Measurements from ENCODE around the gene CYP4F22. TPM values are rescaled to one million over a fixed set of nuclear protein-coding genes. Genes with fewer than 3 reads are reported as not detected.

CYP4F22 gene
- total RNA-seq, 6 experiments from 2014 or later = not detected

GRCh38 chr19:15544283-15544682 lies 36.0 kb downstream of the CYP4F22 start:
- Mint-ChIP-seq H3K27ac (no peak overlapping the region), H3K36me3 (ENCODE audit: low read depth) (no peaks in the 10 kb centered on the region), H3K9me3 (no peaks in the 10 kb centered on the region), H3K4me1 (ENCODE audit: low read depth) (no peaks in the 10 kb centered on the region), H3K4me3 (no peak overlapping the region), H3K27me3 (ENCODE audit: insufficient read depth) (peaks cover 7% of the 10 kb centered on the region)
- no peak for TF ChIP-seq CTCF (IDR thresholded peaks at IDR 0.05)
- DNase-seq = no peak

- TF ChIP-seq CTCF (IDR thresholded peaks at IDR 0.05) = no peak
- Mint-ChIP-seq H3K27ac (no peak overlapping the region), H3K36me3 (ENCODE audit: low read depth) (no peaks in the 10 kb centered on the region), H3K9me3 (no peaks in the 10 kb centered on the region), H3K27me3 (ENCODE audit: insufficient read depth) (peaks cover 7% of the 10 kb centered on the region), H3K4me3 (no peak overlapping the region), H3K4me1 (ENCODE audit: low read depth) (no peaks in the 10 kb centered on the region)
- no peak for DNase-seq
Measured at GRCh38 chr19:15544970-15545369, 36.6 kb downstream of the CYP4F22 start.

DNA sequence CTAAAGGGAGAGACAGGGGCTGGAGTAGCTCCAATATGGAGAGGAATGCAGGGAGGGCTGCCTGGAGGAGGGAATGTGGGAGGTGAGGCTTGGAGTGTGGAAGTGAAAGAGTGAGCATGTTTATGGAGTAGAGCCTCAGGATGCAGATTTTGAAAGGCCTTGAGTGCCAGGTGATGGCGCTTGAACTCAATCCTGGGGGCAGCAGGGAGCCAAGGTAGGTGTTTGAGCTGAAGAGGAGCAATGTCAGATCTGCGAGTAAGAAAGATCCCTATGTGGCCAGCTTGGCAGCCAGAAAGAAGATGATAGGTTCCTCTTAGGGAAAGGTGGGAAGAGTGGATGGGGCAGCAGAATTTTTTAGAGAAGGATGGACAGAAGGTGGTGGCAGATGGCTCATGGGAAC lies 40.3 kb downstream of the CYP4F22 start:
- no peak overlapping the region for H3K4me3 Mint-ChIP-seq
- no peaks in the 10 kb centered on the region for H3K9me3 Mint-ChIP-seq
- no peaks in the 10 kb centered on the region for H3K36me3 Mint-ChIP-seq (ENCODE audit: low read depth)
- no peak overlapping the region for H3K27ac Mint-ChIP-seq
- no peak for TF ChIP-seq CTCF (IDR thresholded peaks at IDR 0.05)
- DNase-seq = no peak
- peaks cover 6% of the 10 kb centered on the region; the same call in 1 of the 2 replicates for H3K27me3 Mint-ChIP-seq (ENCODE audit: insufficient read depth)
- no peaks in the 10 kb centered on the region for H3K4me1 Mint-ChIP-seq (ENCODE audit: low read depth)

DNA sequence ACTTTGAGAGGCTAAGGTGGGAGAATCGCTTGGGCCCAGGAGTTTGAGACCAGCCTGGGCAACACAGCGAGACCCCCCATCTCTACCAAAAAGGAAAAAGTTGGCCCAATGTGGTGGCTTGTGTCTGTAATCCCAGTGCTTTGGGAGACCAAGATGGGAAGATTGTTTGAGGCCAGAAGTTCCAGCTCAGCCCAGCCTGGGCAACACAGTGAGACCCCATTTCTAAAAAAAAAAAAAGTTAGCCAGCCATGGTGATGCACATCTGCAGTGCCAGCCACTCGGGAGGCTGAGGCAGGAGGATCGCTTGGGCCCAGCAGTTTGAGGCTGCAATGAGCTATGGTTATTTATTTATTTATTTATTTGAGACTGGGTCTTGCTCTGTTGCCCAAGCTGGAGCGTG lies 41.3 kb downstream of the CYP4F22 start:
- DNase-seq = no peak
- no peak for TF ChIP-seq CTCF (IDR thresholded peaks at IDR 0.05)
- Mint-ChIP-seq H3K4me3 (no peak overlapping the region), H3K27ac (no peak overlapping the region), H3K9me3 (no peaks in the 10 kb centered on the region), H3K36me3 (ENCODE audit: low read depth) (no peaks in the 10 kb centered on the region), H3K27me3 (ENCODE audit: insufficient read depth) (peaks cover 10% of the 10 kb centered on the region; the same call in 1 of the 2 replicates), H3K4me1 (ENCODE audit: low read depth) (no peaks in the 10 kb centered on the region)

- DNase-seq = no peak
- Mint-ChIP-seq H3K9me3 (no peaks in the 10 kb centered on the region), H3K27ac (no peak overlapping the region), H3K4me1 (ENCODE audit: low read depth) (no peaks in the 10 kb centered on the region), H3K27me3 (ENCODE audit: insufficient read depth) (peaks cover 8% of the 10 kb centered on the region; the same call in 1 of the 2 replicates), H3K4me3 (no peak overlapping the region), H3K36me3 (ENCODE audit: low read depth) (no peaks in the 10 kb centered on the region)
- TF ChIP-seq CTCF (IDR thresholded peaks at IDR 0.05) = no peak
Measured at GRCh38 chr19:15550273-15550672, 41.9 kb downstream of the CYP4F22 start.

DNA sequence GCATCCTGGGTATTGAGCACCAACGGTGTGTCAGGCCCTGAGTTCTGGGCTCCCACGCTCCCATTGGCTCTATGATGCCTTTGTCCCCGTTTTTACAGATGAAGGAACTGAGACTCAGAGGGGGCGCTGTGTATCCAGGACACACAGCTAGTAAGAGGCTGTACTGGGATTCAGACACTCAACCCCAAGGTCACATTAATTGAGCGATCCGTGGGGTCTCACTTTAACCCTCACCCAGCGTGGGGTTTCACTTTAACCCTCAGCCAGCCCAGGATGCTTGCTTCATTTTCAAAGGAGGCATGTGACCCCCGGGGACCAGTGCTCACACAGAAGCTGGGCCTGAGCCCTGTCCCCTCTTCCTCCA lies 42.6 kb downstream of the CYP4F22 start:
- Mint-ChIP-seq H3K4me3 (no peak overlapping the region; the same call in 1 of the 2 replicates), H3K9me3 (no peaks in the 10 kb centered on the region)

More for the DNA sequence above, 42.6 kb downstream of the CYP4F22 start:
- no peak for DNase-seq
- Mint-ChIP-seq H3K27me3 (ENCODE audit: insufficient read depth) (peaks cover 8% of the 10 kb centered on the region; the same call in 1 of the 2 replicates), H3K36me3 (ENCODE audit: low read depth) (no peaks in the 10 kb centered on the region), H3K4me1 (ENCODE audit: low read depth) (peaks cover 5% of the 10 kb centered on the region; the same call in 1 of the 2 replicates), H3K27ac (no peak overlapping the region)
- TF ChIP-seq CTCF (IDR thresholded peaks at IDR 0.05) = peak; percentile 26; the same call in 1 of the 2 replicates
